K562 (cell line): ENCODE measurements around the gene LPCAT3. TPM values are rescaled to one million over a fixed set of nuclear protein-coding genes. Genes with fewer than 3 reads are reported as not detected.

ENCODE experiments used
- BRF2 ChIP-seq: IDR thresholded peaks from 3 replicates; pipeline ENCODE4 v1.6.1; 2011; ENCODE audit warnings: borderline replicate concordance, mild to moderate bottlenecking; ENCODE audit not compliant: insufficient read length, insufficient read depth
- CTCF ChIP-seq, 3 experiments: IDR thresholded peaks in 2 of 3; conservative IDR thresholded peaks in 1 of 3; 2 replicates each; pipeline ENCODE4 v1.5.1; 2011 to 2012; ENCODE audit warnings: low read length in 3 of 3, mild to moderate bottlenecking in 3 of 3, control low read depth in 2 of 3, improper control_type of control experiment in 1 of 3, inconsistent platforms in 1 of 3, low read depth in 1 of 3, mixed read lengths in 1 of 3, moderate library complexity in 1 of 3; ENCODE audit not compliant: insufficient read depth in 2 of 3
- DLX4 ChIP-seq: fragments of 250-450 bp; sonication (Bioruptor Pico); IDR thresholded peaks from 2 replicates; pipeline ENCODE4 v1.6.1; 2021; ENCODE audit warnings: mild to moderate bottlenecking
- ETV1 ChIP-seq: fragments of 450-650 bp; conservative IDR thresholded peaks from 2 replicates; pipeline ENCODE4 v1.6.1; 2016; ENCODE audit warnings: missing genetic modification characterization, control low read depth, low read depth, missing compliant biosample characterization
- FOXA1 ChIP-seq: fragments of 450-650 bp; IDR thresholded peaks from 2 replicates; pipeline ENCODE4 v1.6.1; 2016; ENCODE audit warnings: mild to moderate bottlenecking, borderline replicate concordance
- GTF3C2 ChIP-seq: IDR thresholded peaks from 3 replicates; pipeline ENCODE4 v1.6.1; 2011; ENCODE audit warnings: borderline replicate concordance, mild to moderate bottlenecking, moderate library complexity; ENCODE audit not compliant: insufficient read length; ENCODE audit errors: extremely low read depth
- HIVEP1 ChIP-seq: fragments of 250-450 bp; sonication (Bioruptor Pico); IDR thresholded peaks from 2 replicates; pipeline ENCODE4 v1.4.0; 2020; ENCODE audit warnings: mild to moderate bottlenecking
- HNRNPUL1 ChIP-seq: fragments of 200-400 bp; formaldehyde crosslinking; IDR thresholded peaks from 2 replicates; pipeline ENCODE4 v1.6.1; 2017; ENCODE audit warnings: low read length
- ID3 ChIP-seq, 2 experiments: fragments of 250-450 bp in 1 of 2; fragments of 450-650 bp in 1 of 2; sonication (Bioruptor Pico) in 1 of 2; IDR thresholded peaks; 2 replicates each; pipeline versions ENCODE4 v1.6.1 to v1.8.0; 2016 to 2021; ENCODE audit warnings: mild to moderate bottlenecking in 2 of 2, moderate library complexity in 2 of 2, missing compliant biosample characterization in 1 of 2, missing genetic modification characterization in 1 of 2
- KAT2B ChIP-seq: IDR thresholded peaks from one replicate; pipeline ENCODE4 v1.6.1; 2012; ENCODE audit warnings: low read depth, mild to moderate bottlenecking, control low read depth, inconsistent platforms, low read length, moderate library complexity
- L3MBTL2 ChIP-seq: fragments of 450-650 bp; IDR thresholded peaks from 2 replicates; pipeline ENCODE4 v1.6.1; 2016; ENCODE audit warnings: mild to moderate bottlenecking, moderate library complexity
- LCOR ChIP-seq: sonication (generic); formaldehyde crosslinking; IDR thresholded peaks from 2 replicates; pipeline ENCODE4 v1.8.0; 2022; ENCODE audit warnings: mild to moderate bottlenecking, missing genetic modification reagents
- NFIC ChIP-seq: fragments of 450-650 bp; IDR thresholded peaks from 2 replicates; pipeline ENCODE4 v1.6.1; 2017; ENCODE audit warnings: mild to moderate bottlenecking, inconsistent platforms
- NRF1 ChIP-seq, 2 experiments: fragments of 450-650 bp; IDR thresholded peaks in 1 of 2; conservative IDR thresholded peaks in 1 of 2; 2 replicates each; pipeline ENCODE4 v1.6.1; 2014; ENCODE audit warnings: mild to moderate bottlenecking in 2 of 2
- PML ChIP-seq: IDR thresholded peaks from 2 replicates; pipeline ENCODE4 v1.6.1; 2012; ENCODE audit warnings: low read length, inconsistent platforms
- RBM14 ChIP-seq: fragments of 200-400 bp; formaldehyde crosslinking; IDR thresholded peaks from 2 replicates; pipeline ENCODE4 v1.6.1; 2018; ENCODE audit warnings: low read depth, mild to moderate bottlenecking, low read length, moderate library complexity, borderline replicate concordance; ENCODE audit not compliant: insufficient read depth
- SPI1 ChIP-seq: IDR thresholded peaks from 2 replicates; pipeline ENCODE4 v1.6.1; 2011; ENCODE audit warnings: low read depth, low read length, control low read depth, borderline replicate concordance
- ZNF274 ChIP-seq: IDR thresholded peaks from 2 replicates; pipeline ENCODE4 v1.6.1; 2011; ENCODE audit warnings: low read depth, mild to moderate bottlenecking, low read length, moderate library complexity, borderline replicate concordance
- ZNF436 ChIP-seq: fragments of 250-450, 450-650 bp; sonication (Bioruptor Pico); formaldehyde crosslinking; IDR thresholded peaks from 2 replicates; pipeline ENCODE4 v1.7.0; 2020; ENCODE audit warnings: mild to moderate bottlenecking
- polyA plus RNA-seq, 8 experiments: library from polyadenylated mRNA; depleted of rRNA in 4 of 8; stranded (reverse) in 5 of 8; unstranded in 3 of 8; fragments of >200 nt; fragmentation: Nextera tagmentation in 2 of 8; fragmentation: Illumina TruSeq in 1 of 8; extraction: Ambion mirVana in 2 of 8; extraction: Trizol in 1 of 8; gene quantifications; 2 replicates each; pipeline versions ENCODE4 v1.2.1 to v1.2.3, GENCODE V29; 2011 to 2014; ENCODE audit warnings: inconsistent platforms in 1 of 8, missing spikeins in 1 of 8
- total RNA-seq, 7 experiments: library from RNA; depleted of rRNA in 6 of 7; stranded (reverse); fragments of >200 nt in 6 of 7; fragmentation: Illumina TruSeq in 2 of 7; extraction: Trizol in 2 of 7; gene quantifications; 2 replicates each; pipeline versions ENCODE4 v1.2.1 to v1.2.3, GENCODE V29; 2011 to 2021; ENCODE audit warnings: low replicate concordance in 1 of 7

LPCAT3 gene
- total and polyA plus RNA-seq, 9 of the 15 experiments (the other 6 are each of a cell fraction or from before 2014, with no cell fraction given): 4.9 to 52.5 (median 25.3) TPM

GRCh38 chr12:6937481-6938352, 80.6 kb downstream of the LPCAT3 start (continued):
- TF ChIP-seq ETV1 (tag) (no peak; the same call in 1 of the 2 replicates), PML (peak; percentile 42; the same call in 1 of the 2 replicates), KAT2B (no peak), BRF2 (no peak), DLX4 (CRISPR knock-in tag) (no peak), SPI1 (no peak), NFIC (0 out of 2 replicates have a peak, but pooled peaks have one; percentile 4), ID3 (CRISPR knock-in tag; IDR thresholded peaks at IDR 0.05) (no peak), ID3 (tag; IDR thresholded peaks at IDR 0.05) (no peak), HIVEP1 (CRISPR knock-in tag) (no peak), ZNF274 (no peak), GTF3C2 (no peak), L3MBTL2 (peak; percentile 81), LCOR (CRISPR knock-in tag) (peak; percentile 36; the same call in 1 of the 2 replicates), NRF1 (conservative IDR thresholded peaks at IDR 0.05 in 1 of 2, IDR thresholded peaks at IDR 0.05 in 1 of 2) (peak; percentile 88 to 90), CTCF (IDR thresholded peaks at IDR 0.05 in 2 of 3, conservative IDR thresholded peaks at IDR 0.05 in 1 of 3; ENCODE audit: insufficient read depth in 2 of 3, low read depth in 1 of 3, low read length in 3 of 3) (peak; percentile 82 to 91 (median 86)), FOXA1 (no peak), HNRNPUL1 (no peak), RBM14 (no peak), ZNF436 (no peak)
